ENCODE data around the gene KCNQ1. TPM values are rescaled to one million over a fixed set of nuclear protein-coding genes. Genes with fewer than 3 reads are reported as not detected.

Gene KCNQ1
- total RNA-seq, 1 experiment from 2014 or later: not detected

DNA sequence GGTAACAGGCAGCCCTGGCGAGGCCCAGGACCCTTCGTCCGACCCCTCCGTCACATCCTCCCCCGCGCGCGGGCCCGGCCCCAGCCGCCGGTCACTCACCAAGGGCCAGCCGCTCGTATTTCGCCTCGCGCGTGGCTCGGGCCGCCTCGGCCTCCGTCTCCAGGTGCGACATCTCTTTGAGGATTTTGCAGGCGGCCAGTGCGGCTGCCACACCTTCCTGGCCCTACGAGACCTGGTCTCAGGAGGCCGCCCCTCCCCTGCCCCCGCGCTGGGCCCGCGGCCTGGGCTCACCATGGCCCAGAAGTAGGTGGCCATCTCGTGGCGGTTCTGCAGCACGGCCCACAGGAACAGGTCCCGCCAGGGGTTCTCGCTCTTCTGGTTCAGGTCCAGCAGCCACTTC is 30.2 kb upstream of the KCNQ1 start:
- no TSS peak for BruUV-seq (replicated peaks)
- intact Hi-C loops (cut with micrococcal nuclease): no loop called here
- TF ChIP-seq, protein P1, sequence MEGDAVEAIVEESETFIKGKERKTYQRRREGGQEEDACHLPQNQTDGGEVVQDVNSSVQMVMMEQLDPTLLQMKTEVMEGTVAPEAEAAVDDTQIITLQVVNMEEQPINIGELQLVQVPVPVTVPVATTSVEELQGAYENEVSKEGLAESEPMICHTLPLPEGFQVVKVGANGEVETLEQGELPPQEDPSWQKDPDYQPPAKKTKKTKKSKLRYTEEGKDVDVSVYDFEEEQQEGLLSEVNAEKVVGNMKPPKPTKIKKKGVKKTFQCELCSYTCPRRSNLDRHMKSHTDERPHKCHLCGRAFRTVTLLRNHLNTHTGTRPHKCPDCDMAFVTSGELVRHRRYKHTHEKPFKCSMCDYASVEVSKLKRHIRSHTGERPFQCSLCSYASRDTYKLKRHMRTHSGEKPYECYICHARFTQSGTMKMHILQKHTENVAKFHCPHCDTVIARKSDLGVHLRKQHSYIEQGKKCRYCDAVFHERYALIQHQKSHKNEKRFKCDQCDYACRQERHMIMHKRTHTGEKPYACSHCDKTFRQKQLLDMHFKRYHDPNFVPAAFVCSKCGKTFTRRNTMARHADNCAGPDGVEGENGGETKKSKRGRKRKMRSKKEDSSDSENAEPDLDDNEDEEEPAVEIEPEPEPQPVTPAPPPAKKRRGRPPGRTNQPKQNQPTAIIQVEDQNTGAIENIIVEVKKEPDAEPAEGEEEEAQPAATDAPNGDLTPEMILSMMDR (IDR thresholded peaks at IDR 0.05; ENCODE audit: unreplicated experiment): no peak
- Mint-ChIP-seq H3K9me3 (ENCODE audit: unreplicated experiment) (no peaks in the 10 kb centered on the region), H3K27ac (ENCODE audit: low read depth, unreplicated experiment) (no peak overlapping the region), H3K4me1 (ENCODE audit: insufficient read depth, unreplicated experiment) (no peaks in the 10 kb centered on the region), H3K27me3 (ENCODE audit: insufficient read depth, unreplicated experiment) (no peaks in the 10 kb centered on the region), H3K4me3 (ENCODE audit: unreplicated experiment) (no peak overlapping the region), H3K36me3 (ENCODE audit: insufficient read depth, unreplicated experiment) (no peaks in the 10 kb centered on the region)
- no peak for DNase-seq (ENCODE audit: unreplicated experiment)
- ChIA-PET POLR2A (no interaction called here), CTCF (no interaction called here)

DNA sequence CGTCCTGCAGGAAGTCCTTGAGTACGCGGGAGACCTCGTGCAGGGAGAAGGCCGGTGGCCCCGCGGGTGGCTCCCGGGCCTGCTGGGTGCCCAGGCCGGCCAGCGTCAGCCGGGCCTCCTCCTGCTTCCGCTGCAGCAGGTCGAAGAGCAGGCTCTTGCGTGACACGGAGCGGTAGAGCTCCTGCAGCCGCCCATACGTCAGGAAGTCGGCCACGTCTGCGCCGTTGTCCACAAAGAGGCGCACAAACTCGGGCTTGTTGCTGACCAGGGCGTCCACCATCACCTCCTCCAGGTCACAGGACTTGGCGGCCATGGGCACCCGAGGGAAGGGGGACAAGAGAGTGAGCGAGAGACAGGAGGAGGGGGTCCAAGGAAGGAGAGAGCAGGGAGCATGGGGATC is 29.6 kb upstream of the KCNQ1 start:
- POLR2A ChIA-PET: no interaction called here
- intact Hi-C loops (cut with micrococcal nuclease): no loop called here
- H3K36me3 Mint-ChIP-seq (ENCODE audit: insufficient read depth, unreplicated experiment): no peaks in the 10 kb centered on the region
- no peaks in the 10 kb centered on the region for H3K9me3 Mint-ChIP-seq (ENCODE audit: unreplicated experiment)
- no peak overlapping the region for H3K27ac Mint-ChIP-seq (ENCODE audit: low read depth, unreplicated experiment)
- no TSS peak for BruUV-seq (replicated peaks)
- TF ChIP-seq, protein P1 (IDR thresholded peaks at IDR 0.05; ENCODE audit: unreplicated experiment): no peak
- CTCF ChIA-PET: interaction anchor here (1.2 kb wide), 1 partner anchor 109 kb away, joined by 9 read pairs; no protein-coding TSS in a partner anchor
- H3K4me3 Mint-ChIP-seq (ENCODE audit: unreplicated experiment): no peak overlapping the region
- H3K27me3 Mint-ChIP-seq (ENCODE audit: insufficient read depth, unreplicated experiment): no peaks in the 10 kb centered on the region
- no peaks in the 10 kb centered on the region for H3K4me1 Mint-ChIP-seq (ENCODE audit: insufficient read depth, unreplicated experiment)
- DNase-seq (ENCODE audit: unreplicated experiment): no peak

DNA sequence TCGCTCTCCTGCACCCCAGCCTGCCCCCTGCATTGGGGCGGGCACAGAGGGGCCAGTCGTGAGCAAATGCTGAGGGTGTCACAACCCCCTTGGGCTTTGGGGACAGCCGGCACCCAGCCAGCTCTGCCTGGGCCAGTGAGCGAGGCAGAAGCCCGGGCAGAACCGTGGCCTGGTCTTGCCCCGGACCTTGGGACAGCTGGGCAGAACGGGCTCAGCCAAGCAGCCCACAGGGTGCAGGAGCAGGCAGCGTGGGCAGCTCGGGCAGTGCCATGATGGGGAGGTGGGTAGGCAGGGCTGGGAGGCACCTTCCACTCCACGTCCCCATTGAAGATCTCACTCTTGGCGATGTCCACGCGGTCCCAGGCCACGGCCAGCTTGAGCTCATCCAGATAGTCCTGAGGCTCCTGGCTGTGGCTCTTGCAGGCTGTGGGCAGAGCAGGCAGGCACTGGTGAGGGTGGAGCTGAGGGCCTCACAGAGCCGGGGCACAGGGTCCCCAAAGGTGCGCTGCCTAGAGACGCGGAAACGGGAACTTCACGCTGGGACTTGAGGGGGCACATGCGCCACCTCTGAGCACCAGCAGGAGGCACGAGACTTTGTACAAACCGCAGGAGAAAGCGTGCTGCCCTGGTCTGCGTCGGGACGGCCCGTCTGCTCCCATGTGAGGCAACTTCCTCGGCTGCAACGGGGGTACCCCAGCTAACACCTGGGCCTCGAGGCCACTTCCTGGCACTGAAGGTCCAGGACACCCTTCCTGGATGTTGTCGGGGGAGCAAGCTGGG is 29.0 kb upstream of the KCNQ1 start:
- Mint-ChIP-seq H3K9me3 (ENCODE audit: unreplicated experiment) (no peaks in the 10 kb centered on the region), H3K27me3 (ENCODE audit: insufficient read depth, unreplicated experiment) (no peaks in the 10 kb centered on the region), H3K36me3 (ENCODE audit: insufficient read depth, unreplicated experiment) (no peaks in the 10 kb centered on the region), H3K27ac (ENCODE audit: low read depth, unreplicated experiment) (no peak overlapping the region), H3K4me1 (ENCODE audit: insufficient read depth, unreplicated experiment) (no peaks in the 10 kb centered on the region), H3K4me3 (ENCODE audit: unreplicated experiment) (no peak overlapping the region)
- intact Hi-C loops (cut with micrococcal nuclease): no loop called here
- DNase-seq (ENCODE audit: unreplicated experiment): no peak
- ChIA-PET CTCF (interaction anchor here (0.5 to 1.2 kb wide), 2 partner anchors 110 to 115 kb away, joined by 4 to 9 read pairs; no protein-coding TSS in a partner anchor), POLR2A (interaction anchor here (0.7 kb wide), 1 partner anchor 735 kb away, joined by 3 read pairs; no protein-coding TSS in a partner anchor)
- no TSS peak for BruUV-seq (replicated peaks)
- TF ChIP-seq, protein P1 (IDR thresholded peaks at IDR 0.05; ENCODE audit: unreplicated experiment): peak; percentile 11

DNA sequence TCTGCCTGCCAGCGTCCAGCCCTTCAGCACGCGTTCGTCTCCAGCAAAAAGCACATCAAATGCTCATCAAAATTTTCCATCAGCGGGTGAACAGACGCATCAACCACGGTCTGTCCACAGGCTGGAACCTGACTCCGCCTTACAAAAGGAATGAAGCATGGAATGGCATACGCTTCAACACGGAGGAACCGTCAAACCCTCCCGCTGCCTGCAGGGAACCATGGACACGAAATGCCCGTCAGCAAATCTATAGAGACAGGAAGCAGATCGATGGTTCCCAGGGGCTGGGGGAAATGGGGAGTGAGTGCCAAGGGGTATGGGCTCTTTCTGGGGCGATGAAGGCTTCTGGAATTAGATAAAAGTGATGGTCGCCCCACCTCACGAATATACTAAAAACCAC is 28.0 kb upstream of the KCNQ1 start:
- intact Hi-C loops (cut with micrococcal nuclease): no loop called here
- CTCF ChIA-PET: interaction anchor here (7.5 kb wide), 1 partner anchor 114 kb away, joined by 240 read pairs; the partner anchor contains the start of genes C11orf21 and TSPAN32
- no peak overlapping the region for H3K27ac Mint-ChIP-seq (ENCODE audit: low read depth, unreplicated experiment)
- H3K4me3 Mint-ChIP-seq (ENCODE audit: unreplicated experiment): no peak overlapping the region
- no peaks in the 10 kb centered on the region for H3K9me3 Mint-ChIP-seq (ENCODE audit: unreplicated experiment)
- H3K27me3 Mint-ChIP-seq (ENCODE audit: insufficient read depth, unreplicated experiment): no peaks in the 10 kb centered on the region
- POLR2A ChIA-PET: interaction anchor here (1.2 kb wide), 1 partner anchor 17 kb away, joined by 3 read pairs; the partner anchor contains the start of gene TSSC4
- BruUV-seq (replicated peaks): no TSS peak
- no peaks in the 10 kb centered on the region for H3K36me3 Mint-ChIP-seq (ENCODE audit: insufficient read depth, unreplicated experiment)
- TF ChIP-seq, protein P1 (IDR thresholded peaks at IDR 0.05; ENCODE audit: unreplicated experiment): no peak
- H3K4me1 Mint-ChIP-seq (ENCODE audit: insufficient read depth, unreplicated experiment): no peaks in the 10 kb centered on the region
- DNase-seq (ENCODE audit: unreplicated experiment): no peak

Data from MCF 10A (cell line).